ENCODE data around the gene SMYD2. TPM values are rescaled to one million over a fixed set of nuclear protein-coding genes. Genes with fewer than 3 reads are reported as not detected.

SMYD2 gene
- total and polyA plus RNA-seq, 10 of the 15 experiments (the other 5 are each of a cell fraction or from before 2014, with no cell fraction given): 8.3 to 55.7 (median 26.4) TPM

- Histone ChIP-seq H3K36me3 (ENCODE audit: control insufficient read depth in 2 of 2, insufficient read depth in 2 of 2, low read length in 1 of 2) (no peaks in the 10 kb centered on the region), H3K27ac (ENCODE audit: control insufficient read depth, insufficient read depth) (no peak overlapping the region), H3K4me2 (ENCODE audit: control insufficient read depth, insufficient read depth) (no peak overlapping the region), H2AFZ (ENCODE audit: control insufficient read depth, low read depth, low read length) (no peak overlapping the region), H3K9me3 (replicated peaks; ENCODE audit: control insufficient read depth, insufficient read depth, low read length) (no peaks in the 10 kb centered on the region), H3K9ac (ENCODE audit: control insufficient read depth, insufficient read depth, low read length) (no peak overlapping the region), H3K79me2 (ENCODE audit: control insufficient read depth, insufficient read depth, low read length) (no peaks in the 10 kb centered on the region), H3K27me3 (replicated peaks in 1 of 2; ENCODE audit: control insufficient read depth in 2 of 2, insufficient read depth in 2 of 2, low read length in 1 of 2) (peaks cover 0 to 2% of the 10 kb centered on the region in 2 experiments; a peak in 1 of 4 replicates), H3K4me3 (no peak overlapping the region), H3K4me1 (ENCODE audit: control insufficient read depth, insufficient read depth, low read length) (no peaks in the 10 kb centered on the region), H4K20me1 (ENCODE audit: control insufficient read depth, insufficient read depth) (no peaks in the 10 kb centered on the region)
- WGBS (ENCODE audit: insufficient coverage, insufficient replicate concordance, low lambda C conversion rate, missing lambda C conversion rate): 16% methylated on average over 4 of the region's 4 CpGs
- TF ChIP-seq ZSCAN29 (IDR thresholded peaks at IDR 0.05): no peak
- TF ChIP-seq ZBTB33 (IDR thresholded peaks at IDR 0.05): no peak
- TF ChIP-seq SMARCA5 (IDR thresholded peaks at IDR 0.05): no peak
- no peak for TF ChIP-seq TAF1 (IDR thresholded peaks at IDR 0.05; ENCODE audit: borderline replicate concordance, low read depth, low read length)
- TF ChIP-seq IRF5 (IDR thresholded peaks at IDR 0.05; ENCODE audit: borderline replicate concordance): no peak
- FAIRE-seq (no peak), ATAC-seq (no peak), DNase-seq (ENCODE audit: low read depth, low spot score) (no peak)
- ChIA-PET CTCF (interaction anchor here (0.6 to 1.6 kb wide), 4 partner anchors 21 to 273 kb away, joined by 3 to 10 read pairs (median 4); no protein-coding TSS in a partner anchor), SMC1A (ENCODE audit: uncharacterized antibody, unreplicated experiment) (no interaction called here), RAD21 (ENCODE audit: unreplicated experiment) (interaction anchor here (1.6 kb wide), 1 partner anchor 19 kb away, joined by 3 read pairs; no protein-coding TSS in a partner anchor), POLR2A (no interaction called here)
- BruUV-seq (replicated peaks): no TSS peak
- in situ Hi-C loops (cut with MboI) (no loop called here), intact Hi-C loops (cut with micrococcal nuclease; ENCODE audit: unreplicated experiment) (no loop called here)
Observed at GRCh38 chr1:214352838-214353237, 71.9 kb downstream of the SMYD2 start.

Measured in GM12878 (cell line).